Lower lobe of right lung (tissue), 2 donors: ENCODE results near the gene SLC35G6. TPM values are rescaled to one million over a fixed set of nuclear protein-coding genes. Genes with fewer than 3 reads are reported as not detected.

Experiments used
- ATAC-seq, 2 donors: fragments of 200-7000 bp; cut with Tn5 transposase; one replicate each; pipeline ENCODE4 v1.9.1; 2020 to 2022; ENCODE audit warnings: mild to moderate bottlenecking in 2 of 2, moderate library complexity in 2 of 2
- DNase-seq: peaks from one replicate; pipeline ENCODE4 v3.0.0-alpha.2; 2020
- H3K27ac ChIP-seq: fragments of 200-600 bp; one replicate; pipeline ENCODE4 v1.8.0; 2022
- H3K27me3 ChIP-seq: fragments of 200-600 bp; one replicate; pipeline ENCODE4 v1.8.0; 2022; ENCODE audit warnings: low read depth
- H3K36me3 ChIP-seq: fragments of 200-600 bp; one replicate; pipeline ENCODE4 v1.8.0; 2022; ENCODE audit warnings: mild to moderate bottlenecking
- H3K4me1 ChIP-seq: fragments of 200-600 bp; one replicate; pipeline ENCODE4 v1.8.0; 2022
- H3K4me3 ChIP-seq: fragments of 200-600 bp; one replicate; pipeline ENCODE4 v1.8.0; 2022; ENCODE audit warnings: mild to moderate bottlenecking
- H3K9me3 ChIP-seq: fragments of 200-600 bp; one replicate; pipeline ENCODE4 v1.8.0; 2022
- intact Hi-C: fragments of 100-400 bp; cut with DNase I; formaldehyde crosslinking; loops from one replicate; pipeline ENCODE4 v1.11.0; 2022
- total RNA-seq: library from RNA; stranded (reverse); fragmentation: NEBNext Ultra II Directional; extraction: Animal tissue kit (Norgen Biotek cat#: 25700); gene quantifications from one replicate; pipeline ENCODE4 v1.2.1, GENCODE V29; 2021
- TF ChIP-seq, protein P1 (sequence below): fragments of 200-600 bp; IDR thresholded peaks from one replicate; pipeline ENCODE4 v1.8.0; 2022; ENCODE audit warnings: antibody characterized with exemption, mild to moderate bottlenecking
- donor health status: DM: no; HTN: yes; CAD: no; lungs with severe emphysema.

Gene SLC35G6
- total RNA-seq, 1 donor from 2014 or later, result not detected

GRCh38 chr17:7441266-7441665 lies 40.0 kb upstream of the SLC35G6 start:
- ATAC-seq (no peak), DNase-seq (no peak)
- TF ChIP-seq, protein P1, sequence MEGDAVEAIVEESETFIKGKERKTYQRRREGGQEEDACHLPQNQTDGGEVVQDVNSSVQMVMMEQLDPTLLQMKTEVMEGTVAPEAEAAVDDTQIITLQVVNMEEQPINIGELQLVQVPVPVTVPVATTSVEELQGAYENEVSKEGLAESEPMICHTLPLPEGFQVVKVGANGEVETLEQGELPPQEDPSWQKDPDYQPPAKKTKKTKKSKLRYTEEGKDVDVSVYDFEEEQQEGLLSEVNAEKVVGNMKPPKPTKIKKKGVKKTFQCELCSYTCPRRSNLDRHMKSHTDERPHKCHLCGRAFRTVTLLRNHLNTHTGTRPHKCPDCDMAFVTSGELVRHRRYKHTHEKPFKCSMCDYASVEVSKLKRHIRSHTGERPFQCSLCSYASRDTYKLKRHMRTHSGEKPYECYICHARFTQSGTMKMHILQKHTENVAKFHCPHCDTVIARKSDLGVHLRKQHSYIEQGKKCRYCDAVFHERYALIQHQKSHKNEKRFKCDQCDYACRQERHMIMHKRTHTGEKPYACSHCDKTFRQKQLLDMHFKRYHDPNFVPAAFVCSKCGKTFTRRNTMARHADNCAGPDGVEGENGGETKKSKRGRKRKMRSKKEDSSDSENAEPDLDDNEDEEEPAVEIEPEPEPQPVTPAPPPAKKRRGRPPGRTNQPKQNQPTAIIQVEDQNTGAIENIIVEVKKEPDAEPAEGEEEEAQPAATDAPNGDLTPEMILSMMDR, result no peak
- no peak overlapping the region for H3K27ac ChIP-seq
- intact Hi-C loops, result no loop called here
- H3K27me3 ChIP-seq, result peaks cover 49% of the 10 kb centered on the region
- no peaks in the 10 kb centered on the region for H3K9me3 ChIP-seq
- peaks cover 61% of the 10 kb centered on the region for H3K4me1 ChIP-seq
- no peak overlapping the region for H3K4me3 ChIP-seq
- no peaks in the 10 kb centered on the region for H3K36me3 ChIP-seq

- no peak for ATAC-seq
- H3K36me3 ChIP-seq, result no peaks in the 10 kb centered on the region
- peaks cover 58% of the 10 kb centered on the region for H3K27me3 ChIP-seq
- intact Hi-C loops, result no loop called here
- H3K4me3 ChIP-seq, result no peak overlapping the region
- no peak overlapping the region for H3K27ac ChIP-seq
- DNase-seq, result no peak
- H3K4me1 ChIP-seq, result peaks cover 59% of the 10 kb centered on the region
- no peaks in the 10 kb centered on the region for H3K9me3 ChIP-seq
- TF ChIP-seq, protein P1, result no peak
These were observed 39.1 kb upstream of the SLC35G6 start for GRCh38 chr17:7442142-7442541.

GRCh38 chr17:7443499-7444485 lies 37.5 kb upstream of the SLC35G6 start:
- TF ChIP-seq, protein P1, result no peak
- H3K9me3 ChIP-seq, result no peaks in the 10 kb centered on the region
- peaks cover 66% of the 10 kb centered on the region for H3K27me3 ChIP-seq
- no peak overlapping the region for H3K27ac ChIP-seq
- H3K4me1 ChIP-seq, result peaks cover 42% of the 10 kb centered on the region
- no peak overlapping the region for H3K4me3 ChIP-seq
- DNase-seq (no peak), ATAC-seq (no peak)
- intact Hi-C loops, result no loop called here
- no peaks in the 10 kb centered on the region for H3K36me3 ChIP-seq

GRCh38 chr17:7444682-7445618 lies 36.3 kb upstream of the SLC35G6 start, which contains the start of gene CHRNB1:
Gene CHRNB1, plus strand, starts transcription at chr17:7445061. Its CDS starts 67 bp downstream, at chr17:7445128.
- Histone ChIP-seq H3K4me3 (peak within 1 kb of the TSS; percentile 50), H3K27me3 (peaks cover 55% of the 10 kb centered on the region), H3K9me3 (no peaks in the 10 kb centered on the region), H3K4me1 (peaks cover 31% of the 10 kb centered on the region), H3K27ac (no peak within 1 kb of the TSS), H3K36me3 (no peaks in the 10 kb centered on the region)
- DNase-seq (peak; percentile 89), ATAC-seq (peak; percentile 91 to 95)
- TF ChIP-seq, protein P1, result peak; percentile 18
- intact Hi-C loops, result no loop called here

GRCh38 chr17:7445619-7445968 lies 35.7 kb upstream of the SLC35G6 start:
- DNase-seq (no peak), ATAC-seq (peak; percentile 63)
- TF ChIP-seq, protein P1, result no peak
- intact Hi-C loops, result no loop called here
- Histone ChIP-seq H3K36me3 (no peaks in the 10 kb centered on the region), H3K9me3 (no peaks in the 10 kb centered on the region), H3K4me3 (peak overlapping the region; percentile 50), H3K4me1 (peaks cover 24% of the 10 kb centered on the region), H3K27ac (no peak overlapping the region), H3K27me3 (peaks cover 48% of the 10 kb centered on the region)
